ENCODE data around the gene PPP3CA. TPM values are rescaled to one million over a fixed set of nuclear protein-coding genes. Genes with fewer than 3 reads are reported as not detected.
A peak's percentile ranks its signal among the peaks of the same experiment; 100 is the strongest.
"Not testable (repeated sequence)": the region's sequence is repeated elsewhere in the genome, so short reads cannot be mapped to it uniquely, and the experiment has no call there.

The PPP3CA gene
- polyA plus RNA-seq, 1 donor = 23.5 TPM

GRCh38 chr4:101183221-101183620, 164.1 kb downstream of the PPP3CA start:
- Histone ChIP-seq H3K27me3 (ENCODE audit: control insufficient read depth, insufficient read depth, low read length) (no peaks in the 10 kb centered on the region), H3K4me3 (ENCODE audit: low read length) (no peak overlapping the region), H3K4me1 (ENCODE audit: control insufficient read depth, insufficient read depth, low read length) (peaks cover 12% of the 10 kb centered on the region), H3K27ac (ENCODE audit: low read length) (peak overlapping the region; percentile 62), H3K9me3 (ENCODE audit: control insufficient read depth, low read depth, low read length) (no peaks in the 10 kb centered on the region), H3K36me3 (ENCODE audit: control insufficient read depth, insufficient read depth, low read length) (no peaks in the 10 kb centered on the region)
- no peak for DNase-seq
- 100% methylated on average over 1 of the region's 2 CpGs for WGBS (ENCODE audit: insufficient coverage, low lambda C conversion rate)

- not testable (repeated sequence) for H3K4me3 ChIP-seq (ENCODE audit: low read length); H3K27ac ChIP-seq (ENCODE audit: low read length); DNase-seq; H3K27me3 ChIP-seq (ENCODE audit: control insufficient read depth, insufficient read depth, low read length); H3K9me3 ChIP-seq (ENCODE audit: control insufficient read depth, low read depth, low read length); H3K36me3 ChIP-seq (ENCODE audit: control insufficient read depth, insufficient read depth, low read length)
- 100% methylated on average over 1 of the region's 4 CpGs for WGBS (ENCODE audit: insufficient coverage, low lambda C conversion rate)
- peaks cover 12% of the 10 kb centered on the region for H3K4me1 ChIP-seq (ENCODE audit: control insufficient read depth, insufficient read depth, low read length)
Observed at GRCh38 chr4:101182688-101183087, 164.6 kb downstream of the PPP3CA start.

- Histone ChIP-seq H3K27me3 (ENCODE audit: control insufficient read depth, insufficient read depth, low read length) (no peaks in the 10 kb centered on the region), H3K4me3 (ENCODE audit: low read length) (no peak overlapping the region), H3K9me3 (ENCODE audit: control insufficient read depth, low read depth, low read length) (no peaks in the 10 kb centered on the region), H3K36me3 (ENCODE audit: control insufficient read depth, insufficient read depth, low read length) (no peaks in the 10 kb centered on the region), H3K4me1 (ENCODE audit: control insufficient read depth, insufficient read depth, low read length) (peaks cover 6% of the 10 kb centered on the region), H3K27ac (ENCODE audit: low read length) (no peak overlapping the region)
- DNase-seq = no peak
- WGBS (ENCODE audit: insufficient coverage, low lambda C conversion rate) = 100% methylated on average over 2 of the region's 2 CpGs
Observed at GRCh38 chr4:101178731-101179130, 168.6 kb downstream of the PPP3CA start.

DNA sequence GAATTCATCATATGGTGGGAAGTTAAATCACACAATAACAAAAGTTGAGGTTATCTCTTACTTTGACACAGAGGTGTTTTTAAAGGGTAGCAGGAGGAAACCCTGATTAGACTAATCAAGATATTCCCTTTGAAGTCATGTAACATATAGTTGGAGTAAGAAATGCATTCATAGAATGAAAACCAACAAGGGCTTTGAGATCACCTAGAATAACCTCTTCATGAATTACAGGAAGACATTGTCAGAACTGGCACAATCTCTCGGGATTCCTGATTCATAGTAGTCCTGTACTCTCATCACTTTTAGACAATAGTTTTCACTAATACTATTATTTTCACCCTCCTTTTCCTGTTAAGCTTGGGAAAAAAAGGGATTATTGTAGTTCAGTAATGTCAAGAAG, 170.2 kb downstream of the PPP3CA start:
- WGBS (ENCODE audit: insufficient coverage, low lambda C conversion rate) = no CpG with 5 or more reads among the region's 1 CpG
- no peaks in the 10 kb centered on the region for H3K27me3 ChIP-seq (ENCODE audit: control insufficient read depth, insufficient read depth, low read length)
- no peaks in the 10 kb centered on the region for H3K4me1 ChIP-seq (ENCODE audit: control insufficient read depth, insufficient read depth, low read length)
- H3K27ac ChIP-seq (ENCODE audit: low read length) = no peak overlapping the region
- H3K9me3 ChIP-seq (ENCODE audit: control insufficient read depth, low read depth, low read length) = no peaks in the 10 kb centered on the region
- H3K36me3 ChIP-seq (ENCODE audit: control insufficient read depth, insufficient read depth, low read length) = no peaks in the 10 kb centered on the region
- DNase-seq = no peak
- H3K4me3 ChIP-seq (ENCODE audit: low read length) = no peak overlapping the region

- DNase-seq = peak in 1 of 2 donors; percentile 17
- no peaks in the 10 kb centered on the region for H3K27me3 ChIP-seq (ENCODE audit: control insufficient read depth, insufficient read depth, low read length)
- 92% methylated on average over 2 of the region's 6 CpGs for WGBS (ENCODE audit: insufficient coverage, low lambda C conversion rate)
- H3K27ac ChIP-seq (ENCODE audit: low read length) = no peak overlapping the region
- no peaks in the 10 kb centered on the region for H3K9me3 ChIP-seq (ENCODE audit: control insufficient read depth, low read depth, low read length)
- H3K4me1 ChIP-seq (ENCODE audit: control insufficient read depth, insufficient read depth, low read length) = no peaks in the 10 kb centered on the region
- H3K36me3 ChIP-seq (ENCODE audit: control insufficient read depth, insufficient read depth, low read length) = no peaks in the 10 kb centered on the region
- H3K4me3 ChIP-seq (ENCODE audit: low read length) = no peak overlapping the region
Observed at GRCh38 chr4:101175896-101176676, 171.2 kb downstream of the PPP3CA start.

DNA sequence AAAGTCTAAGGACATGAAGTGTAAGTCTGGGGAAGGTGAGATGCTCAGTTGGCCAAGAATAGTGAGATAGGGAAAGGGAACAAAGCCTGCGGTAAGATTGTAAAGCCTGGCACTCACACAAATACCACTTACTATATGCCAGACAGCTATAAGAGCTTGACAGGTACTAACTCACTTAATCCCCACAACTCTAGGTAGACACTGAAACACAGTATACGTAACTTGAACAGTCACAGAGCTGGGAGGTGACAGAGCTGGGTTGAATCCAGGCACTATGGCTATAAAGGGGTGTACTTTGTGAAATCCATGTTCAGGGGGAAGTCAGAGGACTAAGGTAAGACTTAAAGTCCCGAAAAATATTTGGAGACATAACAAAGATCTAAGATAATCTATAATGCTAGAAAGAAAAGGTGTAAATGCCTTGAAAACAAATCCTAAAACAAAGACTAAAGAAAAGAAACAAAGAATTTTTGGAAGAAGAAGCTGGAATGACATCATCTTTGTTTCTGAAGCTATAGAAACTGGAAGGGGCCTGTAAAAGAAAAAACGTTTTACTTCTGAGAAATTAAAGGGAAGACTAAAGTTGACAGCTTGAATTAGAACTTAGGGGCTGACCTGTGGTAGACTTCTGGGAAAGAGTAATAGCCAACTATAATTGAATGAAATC, 172.5 kb downstream of the PPP3CA start:
- H3K4me1 ChIP-seq (ENCODE audit: control insufficient read depth, insufficient read depth, low read length) = no peaks in the 10 kb centered on the region
- no peaks in the 10 kb centered on the region for H3K27me3 ChIP-seq (ENCODE audit: control insufficient read depth, insufficient read depth, low read length)
- 94% methylated on average over 2 of the region's 4 CpGs for WGBS (ENCODE audit: insufficient coverage, low lambda C conversion rate)
- no peak overlapping the region for H3K4me3 ChIP-seq (ENCODE audit: low read length)
- no peak for DNase-seq
- no peaks in the 10 kb centered on the region for H3K9me3 ChIP-seq (ENCODE audit: control insufficient read depth, low read depth, low read length)
- H3K27ac ChIP-seq (ENCODE audit: low read length) = no peak overlapping the region
- H3K36me3 ChIP-seq (ENCODE audit: control insufficient read depth, insufficient read depth, low read length) = no peaks in the 10 kb centered on the region

GRCh38 chr4:101172369-101172768, 175.0 kb downstream of the PPP3CA start:
- H3K27ac ChIP-seq (ENCODE audit: low read length) = no peak overlapping the region
- no peaks in the 10 kb centered on the region for H3K27me3 ChIP-seq (ENCODE audit: control insufficient read depth, insufficient read depth, low read length)
- no peaks in the 10 kb centered on the region for H3K36me3 ChIP-seq (ENCODE audit: control insufficient read depth, insufficient read depth, low read length)
- H3K4me1 ChIP-seq (ENCODE audit: control insufficient read depth, insufficient read depth, low read length) = peaks cover 5% of the 10 kb centered on the region
- H3K9me3 ChIP-seq (ENCODE audit: control insufficient read depth, low read depth, low read length) = no peaks in the 10 kb centered on the region
- no peak for DNase-seq
- WGBS (ENCODE audit: insufficient coverage, low lambda C conversion rate) = 70% methylated on average over 1 of the region's 1 CpG
- H3K4me3 ChIP-seq (ENCODE audit: low read length) = no peak overlapping the region

GRCh38 chr4:101171747-101172146, 175.6 kb downstream of the PPP3CA start:
- Histone ChIP-seq H3K27me3 (ENCODE audit: control insufficient read depth, insufficient read depth, low read length) (no peaks in the 10 kb centered on the region), H3K36me3 (ENCODE audit: control insufficient read depth, insufficient read depth, low read length) (no peaks in the 10 kb centered on the region), H3K9me3 (ENCODE audit: control insufficient read depth, low read depth, low read length) (no peaks in the 10 kb centered on the region), H3K4me1 (ENCODE audit: control insufficient read depth, insufficient read depth, low read length) (peaks cover 5% of the 10 kb centered on the region), H3K27ac (ENCODE audit: low read length) (no peak overlapping the region), H3K4me3 (ENCODE audit: low read length) (no peak overlapping the region)
- DNase-seq = no peak
- WGBS (ENCODE audit: insufficient coverage, low lambda C conversion rate) = 100% methylated on average over 1 of the region's 3 CpGs

- WGBS (ENCODE audit: insufficient coverage, low lambda C conversion rate) = no CpG with 5 or more reads among the region's 6 CpGs
- H3K27ac ChIP-seq (ENCODE audit: low read length) = peak overlapping the region; percentile 9
- no peaks in the 10 kb centered on the region for H3K9me3 ChIP-seq (ENCODE audit: control insufficient read depth, low read depth, low read length)
- H3K4me3 ChIP-seq (ENCODE audit: low read length) = no peak overlapping the region
- H3K27me3 ChIP-seq (ENCODE audit: control insufficient read depth, insufficient read depth, low read length) = no peaks in the 10 kb centered on the region
- no peaks in the 10 kb centered on the region for H3K36me3 ChIP-seq (ENCODE audit: control insufficient read depth, insufficient read depth, low read length)
- peak; percentile 75 to 91 for DNase-seq
- H3K4me1 ChIP-seq (ENCODE audit: control insufficient read depth, insufficient read depth, low read length) = peaks cover 5% of the 10 kb centered on the region
Observed at GRCh38 chr4:101169044-101170014, 178.0 kb downstream of the PPP3CA start.

DNA sequence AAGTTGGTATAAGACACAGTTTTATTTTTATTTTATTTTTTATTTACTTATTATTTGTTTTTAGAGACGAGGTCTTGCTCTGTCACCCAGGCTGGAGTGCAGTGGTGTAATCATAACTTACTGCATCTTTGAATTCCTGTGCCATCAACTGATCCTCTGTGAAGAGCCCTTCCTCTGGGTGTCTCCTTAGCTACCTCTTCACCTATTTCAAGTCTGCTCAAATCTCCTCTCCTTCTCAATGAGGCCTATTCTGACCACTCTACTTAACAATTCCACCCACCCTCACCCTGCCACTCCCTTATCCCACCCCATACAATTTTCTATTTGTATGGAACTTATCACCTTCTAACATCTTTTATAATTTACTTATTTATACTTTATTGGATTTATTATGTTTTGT, 183.4 kb downstream of the PPP3CA start:
- Histone ChIP-seq H3K27ac (ENCODE audit: low read length) (no peak overlapping the region), H3K27me3 (ENCODE audit: control insufficient read depth, insufficient read depth, low read length) (no peaks in the 10 kb centered on the region), H3K36me3 (ENCODE audit: control insufficient read depth, insufficient read depth, low read length) (no peaks in the 10 kb centered on the region), H3K4me1 (ENCODE audit: control insufficient read depth, insufficient read depth, low read length) (peaks cover 5% of the 10 kb centered on the region), H3K9me3 (ENCODE audit: control insufficient read depth, low read depth, low read length) (no peaks in the 10 kb centered on the region), H3K4me3 (ENCODE audit: low read length) (no peak overlapping the region)
- DNase-seq = no peak
- WGBS (ENCODE audit: insufficient coverage, low lambda C conversion rate) = no CpG with 5 or more reads among the region's 1 CpG
